Stimulated activated CD8-positive, alpha-beta memory T cell treated with anti-CD3 and anti-CD28 coated beads, Interleukin-4, amount 100 ng/mL, for 1 hour (primary cell): Measurements from ENCODE around the gene FAM210A.
"Not testable (repeated sequence)": the region's sequence is repeated elsewhere in the genome, so short reads cannot be mapped to it uniquely, and the experiment has no call there.

Experiments used
- DNase-seq, 2 donors: peaks; one replicate each; pipeline ENCODE4 v3.0.0-alpha.2; 2020; ENCODE audit warnings: low read depth in 2 of 2, low spot score in 1 of 2

The FAM210A gene

DNA sequence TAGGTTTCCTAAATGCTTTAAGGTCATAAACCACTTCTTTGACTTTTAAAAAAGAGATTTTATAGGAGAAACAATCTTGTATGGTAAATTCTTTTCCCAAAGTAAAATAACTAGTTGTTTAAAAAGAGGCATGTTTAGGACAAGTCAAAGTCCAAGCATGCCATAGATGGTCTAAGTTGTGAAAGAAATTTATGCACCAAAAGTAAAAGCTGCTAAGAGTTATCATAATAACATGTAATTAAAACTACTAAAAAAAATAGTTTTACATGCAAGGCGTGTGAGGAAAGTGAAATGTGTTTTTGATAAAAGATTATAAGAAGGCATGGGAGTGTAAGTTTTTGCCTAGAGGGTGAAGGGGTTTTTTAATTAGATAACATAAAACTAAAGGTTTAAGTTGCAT lies 22.5 kb downstream of the FAM210A start:
- no peak for DNase-seq

DNA sequence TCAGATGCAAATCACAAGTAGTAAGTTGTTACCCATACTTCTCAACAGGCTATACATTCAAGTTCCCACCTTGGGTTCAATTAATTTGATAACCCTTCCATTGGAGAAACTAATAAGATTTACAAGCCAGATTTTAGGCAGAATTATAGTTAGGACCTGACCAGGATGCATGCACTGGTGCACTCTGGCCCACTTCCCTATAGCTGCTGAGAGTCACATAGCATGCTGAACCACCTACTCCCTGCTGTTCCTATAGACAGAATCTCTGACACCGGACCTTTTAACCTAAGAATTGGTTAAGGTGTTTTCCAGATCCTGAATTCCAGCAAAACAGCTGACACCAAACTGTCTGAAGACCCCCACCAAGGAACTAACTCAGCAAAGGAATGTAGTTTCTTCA lies 26.2 kb downstream of the FAM210A start:
- DNase-seq, result no peak

DNA sequence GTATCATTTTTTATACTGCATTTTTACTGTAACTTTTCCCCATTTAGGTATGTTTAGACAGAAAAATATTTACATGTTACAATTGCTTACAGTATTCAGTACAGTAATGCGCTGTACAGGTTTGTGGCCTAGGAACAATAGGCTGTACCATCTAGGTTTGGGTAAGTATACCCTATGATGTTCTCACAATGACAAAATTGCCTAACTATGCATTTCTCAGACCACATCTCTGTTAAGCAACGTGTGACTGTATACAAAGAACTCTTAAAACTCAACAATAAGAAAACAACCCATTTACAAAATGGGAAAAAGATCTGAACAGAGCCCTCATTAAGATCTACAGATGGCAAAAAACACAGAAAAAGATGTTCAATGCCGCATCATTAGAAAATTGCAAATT lies 29.4 kb downstream of the FAM210A start:
- no peak for DNase-seq

DNA sequence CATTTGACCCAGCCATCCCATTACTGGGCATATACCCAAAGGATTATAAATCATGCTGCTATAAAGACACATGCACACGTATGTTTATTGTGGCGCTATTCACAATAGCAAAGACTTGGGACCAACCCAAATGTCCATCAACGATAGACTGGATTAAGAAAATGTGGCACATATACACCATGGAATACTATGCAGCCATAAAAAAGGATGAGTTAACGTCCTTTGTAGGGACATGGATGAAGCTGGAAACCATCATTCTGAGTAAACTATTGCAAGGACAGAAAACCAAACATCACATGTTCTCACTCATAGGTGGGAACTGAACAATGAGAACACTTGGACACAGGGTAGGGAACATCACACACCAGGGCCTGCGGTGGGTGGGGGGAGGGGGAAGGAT lies 31.0 kb downstream of the FAM210A start:
- DNase-seq, result not testable (repeated sequence)

DNA sequence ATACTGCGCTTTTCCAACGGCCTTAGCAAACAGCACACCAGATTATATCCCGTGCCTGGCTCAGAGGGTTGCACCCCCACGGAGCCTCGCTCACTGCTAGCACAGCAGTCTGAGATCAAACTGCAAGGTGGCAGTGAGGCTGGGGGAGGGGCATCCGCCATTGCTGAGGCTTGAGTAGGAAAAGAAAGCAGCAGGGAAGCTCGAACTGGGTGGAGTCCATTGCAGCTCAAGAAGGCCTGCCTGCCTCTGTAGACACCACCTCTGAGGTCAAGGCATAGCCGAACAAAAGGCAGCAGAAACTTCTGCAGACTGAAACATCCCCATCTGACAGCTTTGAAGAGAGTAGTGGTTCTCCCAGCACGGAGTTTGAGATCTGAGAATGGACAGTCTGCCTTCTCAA lies 36.3 kb downstream of the FAM210A start:
- DNase-seq, result not testable (repeated sequence)

DNA sequence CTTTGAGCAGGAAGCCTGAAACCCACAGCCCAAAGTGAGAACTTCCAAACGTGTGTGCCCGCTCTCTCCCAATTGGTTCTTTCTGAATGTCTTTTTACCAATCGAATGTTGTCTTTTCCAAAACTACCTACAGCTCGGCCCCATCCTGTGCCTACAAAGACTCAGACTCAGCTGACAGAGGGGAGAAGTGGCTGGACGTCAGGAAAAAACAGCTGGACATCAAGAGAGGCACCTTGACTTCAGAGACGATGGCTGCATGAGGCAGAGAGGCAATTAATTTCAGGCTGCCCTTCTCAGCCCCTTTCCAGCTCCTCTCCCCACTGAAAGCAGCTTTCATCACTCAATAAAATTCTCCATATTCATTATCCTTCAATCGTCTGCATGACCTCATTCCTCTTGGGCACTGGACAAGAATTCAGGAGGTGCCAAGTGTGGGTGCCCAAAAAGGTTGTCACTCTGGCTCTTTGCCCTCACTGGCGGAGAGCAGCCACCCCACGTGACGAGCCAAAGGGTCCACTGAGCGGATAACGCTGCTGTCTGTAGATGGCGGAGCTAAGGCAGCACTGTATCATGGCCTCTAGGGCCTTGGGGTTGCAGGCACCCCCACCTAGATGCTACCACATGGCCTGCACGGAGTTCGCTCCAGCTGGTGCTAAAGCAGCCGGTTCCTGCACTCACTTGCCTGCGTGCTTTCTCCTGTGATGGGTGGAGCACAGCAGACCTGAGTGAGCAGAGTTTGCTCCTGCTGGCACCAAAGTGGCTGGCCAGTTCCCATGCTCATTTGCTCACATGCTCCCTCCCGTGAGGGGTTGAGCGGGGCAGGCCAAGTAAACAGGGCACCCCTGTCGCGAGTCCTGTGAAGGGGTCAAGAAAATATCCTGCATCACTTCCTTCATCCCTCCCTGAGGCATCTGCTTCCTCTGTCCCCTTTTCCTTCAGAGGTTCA lies 37.9 kb downstream of the FAM210A start:
- DNase-seq, result no peak

DNA sequence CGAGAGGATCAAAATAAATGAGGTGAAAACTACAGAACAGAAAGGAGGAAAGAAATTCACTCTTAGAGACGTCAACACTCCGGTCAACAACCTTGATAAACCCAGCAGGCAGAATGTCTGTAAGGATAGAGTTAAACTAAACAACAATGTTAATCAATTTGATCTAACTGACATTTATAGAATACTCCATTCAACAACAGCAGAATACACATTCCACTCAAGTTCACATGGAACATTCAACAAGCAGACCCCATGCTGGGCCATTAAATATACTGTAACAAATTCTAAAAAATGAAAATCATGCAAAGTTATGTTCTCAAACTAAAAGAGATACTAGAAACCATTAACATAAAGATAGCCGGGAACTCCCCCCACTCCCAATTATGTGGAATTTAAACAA lies 41.8 kb downstream of the FAM210A start:
- DNase-seq, result no peak

DNA sequence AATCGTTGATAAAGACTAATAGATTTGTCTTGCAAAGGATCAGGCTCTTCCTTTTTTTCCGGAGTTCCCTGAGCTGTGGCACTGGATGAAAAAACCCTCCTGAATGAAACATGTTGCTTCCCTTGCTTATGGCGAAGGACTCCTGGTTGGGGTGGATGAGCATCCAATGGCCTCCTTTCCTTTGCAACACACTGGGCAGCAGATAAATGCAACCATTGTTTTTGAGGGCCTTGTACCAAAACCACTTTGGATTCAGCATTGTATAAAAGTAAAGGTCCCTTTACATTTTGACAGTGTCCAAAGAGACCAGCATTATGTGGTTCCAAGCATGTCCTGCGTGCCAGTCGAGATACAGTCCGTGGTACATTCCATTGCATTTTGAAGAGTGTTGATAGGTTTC lies 44.7 kb downstream of the FAM210A start:
- no peak for DNase-seq

DNA sequence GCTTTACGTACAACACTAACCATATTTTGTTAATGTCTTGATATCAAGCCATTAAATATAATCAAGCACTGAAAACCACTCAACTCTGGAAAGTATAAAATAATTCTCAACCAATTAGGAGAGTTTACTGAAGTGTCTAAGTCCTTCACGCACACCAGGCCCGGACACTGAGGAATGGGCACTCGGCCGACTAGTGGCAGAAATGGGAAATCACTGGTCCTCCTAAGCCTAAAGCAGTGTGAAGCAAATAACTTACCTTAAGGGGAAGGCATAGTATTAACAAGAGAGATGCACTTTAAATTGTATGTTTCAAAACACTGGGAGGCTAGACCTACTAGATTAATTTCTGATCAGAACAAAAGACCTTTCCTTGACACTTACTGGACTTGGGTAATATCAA lies 45.7 kb downstream of the FAM210A start:
- DNase-seq, result no peak

DNA sequence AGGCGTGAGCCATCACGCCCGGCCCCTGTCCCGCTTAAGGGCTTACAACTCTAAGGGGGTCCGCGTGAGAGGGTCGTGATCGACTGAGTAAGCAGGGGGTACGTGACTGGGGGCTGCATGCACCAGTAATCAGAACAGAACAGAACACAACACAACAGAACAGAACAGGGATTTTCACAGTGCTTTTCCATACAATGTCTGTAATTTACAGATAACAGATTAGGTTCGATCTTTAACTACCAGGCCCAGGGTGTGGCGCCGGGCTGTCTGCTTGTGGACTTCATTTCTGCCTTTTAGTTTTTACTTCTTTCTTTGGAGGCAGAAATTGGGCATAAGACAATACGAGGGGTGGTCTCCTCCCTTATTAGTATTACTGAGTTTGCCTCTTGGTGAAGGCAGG lies 49.0 kb downstream of the FAM210A start:
- DNase-seq, result not testable (repeated sequence)

DNA sequence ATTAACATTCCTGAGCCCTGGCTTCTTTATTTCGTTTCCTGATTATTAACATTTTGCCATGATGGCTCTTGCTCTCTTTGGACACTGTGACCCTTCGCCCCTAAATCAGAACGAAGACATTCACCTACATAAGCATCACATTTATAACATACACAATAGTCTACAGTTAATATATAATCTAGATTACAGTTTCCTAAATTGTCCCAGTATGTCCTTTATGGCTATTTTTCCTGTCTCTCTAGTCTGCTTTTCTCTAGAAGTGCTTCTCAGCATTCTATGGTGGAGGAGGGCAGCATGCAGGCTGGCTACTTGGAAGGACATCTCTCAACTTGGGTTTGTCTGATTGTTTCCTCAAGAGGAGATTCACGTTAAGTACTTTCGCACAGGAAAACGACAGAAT lies 49.9 kb downstream of the FAM210A start:
- no peak for DNase-seq

DNA sequence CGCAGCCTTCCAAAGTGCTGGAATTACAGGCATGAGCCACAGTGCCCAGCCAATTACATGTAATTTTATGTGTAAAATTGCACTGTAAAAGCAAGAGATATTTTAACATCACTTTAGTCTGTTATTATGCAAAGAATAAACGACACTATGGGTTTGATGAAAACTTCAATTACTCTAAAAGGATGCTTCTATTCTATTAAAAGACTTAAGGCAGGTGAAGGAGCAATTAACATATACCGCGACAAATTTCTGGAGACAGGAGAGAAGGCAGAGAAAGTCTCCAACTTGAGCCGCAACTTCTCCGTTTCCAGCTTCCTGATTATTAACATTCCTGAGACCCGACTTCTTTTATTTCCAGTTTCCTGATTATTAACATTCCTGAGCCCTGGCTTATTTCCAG lies 53.7 kb downstream of the FAM210A start:
- no peak for DNase-seq

DNA sequence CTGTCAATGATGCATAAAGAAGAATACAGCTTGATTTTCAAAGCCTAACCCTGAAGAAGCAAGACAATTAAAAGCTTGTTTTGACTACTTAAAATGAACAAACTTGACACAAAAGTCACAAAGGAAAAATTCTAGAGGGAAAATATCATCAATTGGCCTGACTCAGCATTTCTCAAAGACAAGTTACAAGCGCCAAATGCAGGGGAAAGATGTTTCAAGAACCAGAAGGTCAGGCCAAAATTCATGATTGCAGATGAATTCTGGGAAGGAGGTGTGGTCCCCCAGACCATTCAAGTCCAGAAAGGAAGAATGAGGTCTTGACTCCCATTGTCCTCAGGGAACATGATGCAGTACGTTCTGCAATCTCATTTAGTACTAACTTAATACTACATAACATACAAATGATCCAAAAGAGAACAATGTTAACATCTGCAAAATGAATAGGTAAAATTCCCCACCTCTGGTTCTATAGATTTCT lies 64.5 kb downstream of the FAM210A start:
- DNase-seq, result no peak

DNA sequence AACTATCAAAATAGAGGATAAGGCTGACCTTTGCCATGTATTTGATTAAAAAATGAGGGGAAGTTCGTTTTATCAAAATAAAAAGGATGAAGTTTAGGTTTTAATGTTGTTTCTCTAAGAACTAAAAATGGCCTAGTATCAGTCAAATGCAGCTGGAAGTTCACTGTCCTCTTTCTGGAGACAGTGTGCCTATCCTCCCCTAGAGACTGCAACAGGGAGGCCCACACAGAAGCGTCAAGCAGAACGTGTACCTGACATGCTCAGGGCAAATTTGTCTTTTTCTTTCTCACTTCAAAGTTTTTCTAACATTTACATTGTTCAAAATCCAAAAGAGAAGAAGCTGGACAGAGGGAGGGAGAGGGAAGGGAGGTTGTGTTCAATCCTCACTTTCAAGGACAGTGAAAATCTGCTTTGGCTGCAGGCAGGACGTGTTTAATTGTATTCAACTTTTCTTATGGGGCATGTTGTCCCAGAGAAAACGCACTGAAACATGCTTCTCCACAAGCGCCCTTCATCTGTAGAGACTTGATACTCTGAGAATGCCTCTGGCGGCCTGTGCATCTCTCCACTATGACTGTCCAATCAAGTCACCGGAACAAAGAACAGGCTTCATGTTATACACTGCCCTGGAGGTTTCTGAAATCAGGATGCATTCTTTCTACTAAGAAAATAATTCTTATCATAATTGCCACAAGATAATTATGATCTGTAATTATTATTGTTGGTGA lies 65.1 kb downstream of the FAM210A start:
- no peak for DNase-seq

DNA sequence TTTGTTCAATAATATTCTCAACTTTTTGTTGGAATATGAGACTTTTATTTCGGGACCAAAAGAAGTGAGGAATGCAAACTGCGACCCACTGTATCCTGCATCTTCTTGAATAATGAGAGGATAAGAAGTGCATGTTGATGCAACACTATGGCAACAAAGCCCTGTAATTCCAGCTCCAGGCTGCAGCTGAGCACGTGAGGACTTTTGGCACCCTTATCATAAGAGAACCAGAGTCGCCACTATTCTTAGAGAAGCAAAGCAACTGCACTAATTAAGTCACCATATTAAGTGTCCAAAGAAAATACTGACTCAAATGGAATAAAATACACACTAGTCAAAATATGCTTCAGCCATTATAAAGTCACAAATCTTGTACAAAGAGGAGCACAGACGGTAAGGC lies 65.8 kb downstream of the FAM210A start:
- no peak for DNase-seq

DNA sequence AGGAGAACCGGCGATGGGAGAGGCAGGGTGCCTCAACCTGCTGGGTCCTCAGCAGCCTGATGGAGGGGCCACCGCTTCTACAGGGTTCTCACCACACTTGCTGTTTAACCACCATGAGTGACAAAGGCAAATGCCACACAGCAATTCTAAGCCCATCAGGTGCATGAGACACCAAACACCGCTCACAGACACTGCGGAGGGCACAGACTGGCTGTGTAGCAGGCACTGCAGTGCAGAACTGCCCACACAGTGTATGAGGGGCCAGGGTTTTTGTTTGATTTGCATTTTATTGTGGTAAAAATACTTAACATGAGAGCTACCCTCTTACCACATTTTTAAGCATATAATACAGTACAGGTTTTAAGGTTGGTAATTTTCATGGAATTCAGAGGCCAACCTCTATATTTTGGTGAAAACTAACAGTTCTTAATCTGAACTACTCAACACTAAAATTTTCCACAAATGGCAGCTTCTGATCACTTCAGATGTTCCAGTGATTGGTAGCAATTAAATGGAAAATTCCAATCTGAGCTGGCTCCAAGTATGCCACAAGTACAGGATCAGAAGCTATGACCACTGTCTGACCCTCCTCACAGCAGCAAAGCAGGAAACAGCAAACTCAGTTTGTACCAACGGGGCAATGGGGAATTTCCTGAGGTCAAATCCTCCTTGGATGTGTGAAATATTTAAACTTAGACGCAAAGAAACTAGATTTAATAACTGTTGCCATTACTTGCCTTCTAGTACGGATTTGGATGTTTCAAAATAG lies 67.7 kb downstream of the FAM210A start:
- no peak for DNase-seq

DNA sequence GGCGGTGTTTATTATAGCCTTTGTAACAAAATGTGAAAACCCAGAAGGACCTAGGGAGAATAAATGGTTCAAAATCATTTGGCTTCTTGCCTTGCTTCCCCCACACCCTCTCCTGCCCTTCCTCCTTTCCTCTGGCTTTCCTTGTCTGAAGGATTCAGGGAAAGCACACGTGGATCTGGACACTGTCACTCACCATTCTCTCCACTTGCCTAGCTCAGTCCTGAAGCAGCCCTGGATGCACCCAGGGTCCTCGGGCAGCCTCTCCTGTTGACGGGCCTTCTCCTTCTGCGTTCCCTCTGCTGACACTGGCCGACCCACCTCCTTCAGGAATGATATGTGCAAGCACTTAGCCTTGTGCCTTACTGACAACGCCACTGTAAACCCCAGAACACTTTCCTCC lies 68.4 kb downstream of the FAM210A start:
- no peak for DNase-seq

DNA sequence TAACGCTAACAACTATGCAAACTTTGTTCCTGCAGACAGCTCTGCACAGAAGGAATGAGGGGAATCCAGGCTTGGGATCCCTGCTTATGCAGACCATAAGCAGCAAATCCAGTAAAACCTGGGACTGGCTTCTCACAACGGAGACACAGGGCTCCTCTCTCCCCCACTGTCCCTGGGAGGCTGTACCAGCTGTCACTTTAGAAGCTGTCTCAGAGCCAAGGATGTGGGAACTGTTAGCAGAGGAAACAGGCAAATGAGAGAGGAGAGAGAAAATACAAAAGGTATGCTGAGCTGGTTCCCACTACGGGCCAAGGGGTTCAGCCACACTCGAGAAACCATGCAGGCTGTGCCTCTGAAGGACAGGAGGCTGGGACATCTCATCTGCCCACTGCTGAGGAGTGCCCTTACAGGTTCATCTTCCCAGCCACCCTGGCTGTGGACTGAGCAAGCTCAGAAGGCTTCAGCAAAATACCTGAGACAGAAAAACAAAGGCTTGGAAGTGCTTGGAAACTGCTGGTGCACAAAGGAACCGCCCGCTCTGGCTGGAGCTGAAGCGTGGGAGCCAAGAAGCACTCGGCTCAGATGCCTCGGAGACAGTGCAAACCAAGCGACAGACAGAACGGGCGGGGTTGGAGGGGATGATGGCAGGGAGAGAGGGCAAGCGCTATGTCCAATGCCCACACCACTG lies 72.5 kb downstream of the FAM210A start:
- no peak for DNase-seq

DNA sequence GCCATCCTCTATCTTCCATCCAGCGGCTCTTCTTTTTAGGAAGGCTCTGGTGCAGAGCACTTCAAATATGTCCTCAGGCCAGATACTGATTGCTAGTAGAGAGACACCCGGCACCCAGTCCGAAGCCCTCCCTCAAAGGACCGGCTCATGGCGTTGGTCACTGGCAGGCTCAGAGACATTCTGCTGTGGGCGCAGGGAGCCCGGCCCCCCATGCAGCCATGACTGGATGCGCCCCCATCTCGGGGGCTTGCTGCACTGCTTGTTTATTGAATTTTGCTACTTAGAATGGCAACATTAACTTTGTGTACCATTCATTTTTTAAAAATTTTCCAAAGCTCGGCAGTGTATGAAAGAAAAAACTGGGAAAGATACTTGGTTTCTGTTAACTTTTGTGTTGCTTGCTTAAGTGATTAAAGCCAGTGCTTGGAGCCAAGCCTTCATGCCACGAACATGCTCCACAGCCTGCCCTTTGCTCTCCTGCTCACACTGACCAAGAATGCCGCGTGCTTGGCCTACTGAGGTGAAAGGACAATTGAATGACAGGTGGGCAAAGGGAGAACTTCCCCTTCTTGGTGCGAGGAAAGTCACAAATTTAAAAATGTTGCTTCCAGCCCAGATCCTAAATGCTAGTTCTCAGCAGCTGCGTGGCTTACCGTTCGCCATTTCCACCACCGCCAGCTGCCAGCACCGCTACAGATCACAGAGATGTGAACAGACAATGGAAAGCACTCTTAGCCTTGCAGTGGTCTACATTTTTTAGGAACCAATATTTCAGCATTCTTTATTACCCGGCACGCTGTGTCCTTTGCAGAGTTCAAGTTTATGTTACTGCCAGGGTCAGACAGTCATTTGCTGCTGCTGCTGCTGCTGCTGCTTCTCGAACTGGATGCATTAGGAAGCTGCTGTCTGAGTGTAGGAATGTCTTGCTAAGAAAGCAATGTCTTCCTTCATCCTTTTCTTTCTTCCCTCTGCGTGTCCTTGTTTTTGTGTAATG lies 76.7 kb downstream of the FAM210A start:
- no peak for DNase-seq

DNA sequence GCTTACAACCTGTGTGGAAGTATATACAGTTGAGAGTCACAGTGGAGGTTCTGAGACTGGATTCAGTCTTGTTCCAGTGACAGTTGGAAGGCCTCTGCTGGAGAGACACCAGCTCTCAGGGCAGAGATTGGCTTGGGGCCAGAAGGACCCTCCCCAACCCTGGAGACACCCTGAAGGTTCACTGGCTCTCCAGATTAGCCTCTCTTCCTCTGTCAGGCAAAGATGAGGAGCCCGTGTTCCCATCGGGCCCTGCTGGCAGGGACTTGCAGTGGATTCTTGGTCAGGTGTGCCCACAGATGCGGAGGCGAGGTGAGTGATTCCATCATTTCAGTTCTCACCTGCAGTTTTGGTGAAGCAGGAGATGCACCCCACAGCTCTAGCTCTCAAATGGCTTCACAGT lies 78.6 kb downstream of the FAM210A start:
- DNase-seq, result no peak
